Prostate gland (tissue), 2 donors: Measurements from ENCODE around the gene MDC1.

Source experiments
- CTCF ChIP-seq, 4 experiments: fragments of 200-600 bp in 2 of 4; fragments of 450-650 bp in 2 of 4; sonication (generic) in 2 of 4; IDR thresholded peaks; 1 replicate in 3 of 4; 2 replicates in 1 of 4; pipeline ENCODE4 v1.5.1; 2016 to 2019; ENCODE audit warnings: antibody characterized with exemption in 4 of 4, mild to moderate bottlenecking in 2 of 4, moderate library complexity in 2 of 4
- POLR2A ChIP-seq: fragments of 450-650 bp; IDR thresholded peaks from one replicate; pipeline ENCODE4 v1.6.1; 2016; ENCODE audit warnings: antibody characterized with exemption, mild to moderate bottlenecking
- POLR2AphosphoS5 ChIP-seq: sonication (generic); formaldehyde crosslinking; IDR thresholded peaks from one replicate; pipeline ENCODE4 v1.6.1; 2017; ENCODE audit warnings: antibody characterized with exemption

- no peak for TF ChIP-seq CTCF (IDR thresholded peaks at IDR 0.05)
- TF ChIP-seq POLR2AphosphoS5: no peak
- no peak for TF ChIP-seq POLR2A
Measured at GRCh38 chr6:30748851-30749540, 31.9 kb upstream of the MDC1 start.
